ENCODE data around the gene SEC14L6. TPM values are rescaled to one million over a fixed set of nuclear protein-coding genes. Genes with fewer than 3 reads are reported as not detected.
"Not testable (repeated sequence)": the region's sequence is repeated elsewhere in the genome, so short reads cannot be mapped to it uniquely, and the experiment has no call there.

SEC14L6 gene
- total RNA-seq, 2 experiments from 2014 or later = not detected

DNA sequence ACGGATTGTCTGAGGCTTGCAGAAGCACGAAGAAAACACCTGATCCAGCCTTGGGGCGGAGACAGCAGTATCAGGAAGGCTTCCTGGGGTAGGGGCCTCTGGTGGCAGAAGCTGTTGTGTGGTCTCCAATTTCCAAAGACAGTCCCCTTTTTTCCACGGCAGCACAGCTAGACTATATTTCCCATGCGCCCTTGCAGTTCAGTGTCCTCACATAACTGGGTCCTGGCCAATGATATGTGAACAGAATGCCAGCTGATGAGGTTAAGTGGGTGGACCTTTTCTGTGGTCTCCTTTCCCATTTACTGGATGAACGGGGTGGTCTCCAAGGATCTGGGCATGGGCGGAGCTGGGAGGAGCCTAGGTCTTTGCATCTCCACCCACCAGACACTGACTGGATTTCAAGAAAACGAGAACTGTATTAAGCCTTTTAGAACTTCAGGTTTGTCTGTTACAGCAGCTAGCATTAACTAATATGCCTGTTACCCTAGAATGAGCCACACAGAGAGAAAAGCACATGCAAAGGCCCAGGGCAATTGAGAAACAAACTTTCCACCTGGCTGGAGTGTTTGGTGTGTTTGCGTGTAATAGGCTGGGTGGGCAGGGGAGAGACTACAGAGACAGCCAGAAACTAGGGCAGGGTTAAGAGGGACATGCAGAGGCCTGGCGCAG, 21.7 kb upstream of the SEC14L6 start:
- Mint-ChIP-seq H3K27ac (no peak overlapping the region), H3K4me1 (ENCODE audit: low read depth) (peaks cover 3% of the 10 kb centered on the region), H3K36me3 (ENCODE audit: low read depth) (no peaks in the 10 kb centered on the region), H3K9me3 (no peaks in the 10 kb centered on the region), H3K27me3 (no peaks in the 10 kb centered on the region), H3K4me3 (no peak overlapping the region)
- Histone ChIP-seq H3K36me3 (ENCODE audit: insufficient read depth, low read length) (no peaks in the 10 kb centered on the region), H3K27ac (ENCODE audit: low read depth in 1 of 2, low read length in 2 of 2) (no peak overlapping the region), H3K9me3 (ENCODE audit: control insufficient read depth in 1 of 2, insufficient read depth in 1 of 2, low read length in 2 of 2) (no peaks in the 10 kb centered on the region), H3K27me3 (ENCODE audit: control insufficient read depth in 1 of 2, insufficient read depth in 2 of 2, low read length in 2 of 2) (peaks cover 0 to 4% of the 10 kb centered on the region in 2 experiments), H3K4me1 (ENCODE audit: insufficient read depth, low read length) (no peaks in the 10 kb centered on the region), H3K4me3 (ENCODE audit: low read length) (no peak overlapping the region)
- intact Hi-C loops (cut with DNase I, micrococcal nuclease) = no loop called here
- ATAC-seq (ENCODE audit: poor library complexity) (no peak), DNase-seq (no peak)
- ChIA-PET CTCF (no interaction called here), POLR2A (no interaction called here)
- TF ChIP-seq, protein P1, sequence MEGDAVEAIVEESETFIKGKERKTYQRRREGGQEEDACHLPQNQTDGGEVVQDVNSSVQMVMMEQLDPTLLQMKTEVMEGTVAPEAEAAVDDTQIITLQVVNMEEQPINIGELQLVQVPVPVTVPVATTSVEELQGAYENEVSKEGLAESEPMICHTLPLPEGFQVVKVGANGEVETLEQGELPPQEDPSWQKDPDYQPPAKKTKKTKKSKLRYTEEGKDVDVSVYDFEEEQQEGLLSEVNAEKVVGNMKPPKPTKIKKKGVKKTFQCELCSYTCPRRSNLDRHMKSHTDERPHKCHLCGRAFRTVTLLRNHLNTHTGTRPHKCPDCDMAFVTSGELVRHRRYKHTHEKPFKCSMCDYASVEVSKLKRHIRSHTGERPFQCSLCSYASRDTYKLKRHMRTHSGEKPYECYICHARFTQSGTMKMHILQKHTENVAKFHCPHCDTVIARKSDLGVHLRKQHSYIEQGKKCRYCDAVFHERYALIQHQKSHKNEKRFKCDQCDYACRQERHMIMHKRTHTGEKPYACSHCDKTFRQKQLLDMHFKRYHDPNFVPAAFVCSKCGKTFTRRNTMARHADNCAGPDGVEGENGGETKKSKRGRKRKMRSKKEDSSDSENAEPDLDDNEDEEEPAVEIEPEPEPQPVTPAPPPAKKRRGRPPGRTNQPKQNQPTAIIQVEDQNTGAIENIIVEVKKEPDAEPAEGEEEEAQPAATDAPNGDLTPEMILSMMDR (IDR thresholded peaks at IDR 0.05) = no peak

- H3K4me1 ChIP-seq (ENCODE audit: insufficient read depth, low read length); H3K27me3 Mint-ChIP-seq; H3K4me3 Mint-ChIP-seq; intact Hi-C loops (cut with DNase I, micrococcal nuclease); H3K4me3 ChIP-seq (ENCODE audit: low read length); H3K27ac Mint-ChIP-seq; H3K36me3 ChIP-seq (ENCODE audit: insufficient read depth, low read length); CTCF ChIA-PET; H3K9me3 Mint-ChIP-seq; H3K27me3 ChIP-seq (ENCODE audit: control insufficient read depth in 1 of 2, insufficient read depth in 2 of 2, low read length in 2 of 2); H3K9me3 ChIP-seq (ENCODE audit: control insufficient read depth in 1 of 2, insufficient read depth in 1 of 2, low read length in 2 of 2); ATAC-seq (ENCODE audit: poor library complexity); H3K4me1 Mint-ChIP-seq (ENCODE audit: low read depth); POLR2A ChIA-PET; H3K27ac ChIP-seq (ENCODE audit: low read depth in 1 of 2, low read length in 2 of 2); H3K36me3 Mint-ChIP-seq (ENCODE audit: low read depth); DNase-seq: not testable (repeated sequence)
These were observed 20.7 kb upstream of the SEC14L6 start for GRCh38 chr22:30567277-30567676.

- CTCF ChIA-PET = no interaction called here
These were observed 19.6 kb upstream of the SEC14L6 start for GRCh38 chr22:30566125-30566524.

More at GRCh38 chr22:30566125-30566524, 19.6 kb upstream of the SEC14L6 start:
- DNase-seq = no peak
- H3K4me1 Mint-ChIP-seq (ENCODE audit: low read depth) = no peaks in the 10 kb centered on the region
- H3K27ac Mint-ChIP-seq = no peak overlapping the region
- H3K9me3 Mint-ChIP-seq = no peaks in the 10 kb centered on the region
- no peak for ATAC-seq (ENCODE audit: poor library complexity)
- TF ChIP-seq, protein P1 (IDR thresholded peaks at IDR 0.05) = no peak
- intact Hi-C loops (cut with DNase I, micrococcal nuclease) = no loop called here
- Histone ChIP-seq H3K36me3 (ENCODE audit: insufficient read depth, low read length) (no peaks in the 10 kb centered on the region), H3K4me1 (ENCODE audit: insufficient read depth, low read length) (no peaks in the 10 kb centered on the region), H3K27ac (ENCODE audit: low read depth in 1 of 2, low read length in 2 of 2) (no peak overlapping the region), H3K4me3 (ENCODE audit: low read length) (no peak overlapping the region), H3K27me3 (ENCODE audit: control insufficient read depth in 1 of 2, insufficient read depth in 2 of 2, low read length in 2 of 2) (peaks cover 0 to 4% of the 10 kb centered on the region in 2 experiments), H3K9me3 (ENCODE audit: control insufficient read depth in 1 of 2, insufficient read depth in 1 of 2, low read length in 2 of 2) (no peaks in the 10 kb centered on the region)
- H3K27me3 Mint-ChIP-seq = peaks cover 6% of the 10 kb centered on the region
- H3K4me3 Mint-ChIP-seq = no peak overlapping the region
- POLR2A ChIA-PET = no interaction called here
- H3K36me3 Mint-ChIP-seq (ENCODE audit: low read depth) = no peaks in the 10 kb centered on the region
